Fibroblast of skin of left biceps (primary cell): ENCODE results near the gene LRRC8A.
"Not testable (repeated sequence)": the region's sequence is repeated elsewhere in the genome, so short reads cannot be mapped to it uniquely, and the experiment has no call there.

ENCODE experiments used
- DNase-seq, 2 experiments: peaks; one replicate each; pipeline ENCODE4 v3.0.0-alpha.2; 2013; ENCODE audit warnings: low read depth in 2 of 2

The LRRC8A gene

GRCh38 chr9:128870128-128870940 is 11.6 kb upstream of the LRRC8A start:
- no peak for DNase-seq

GRCh38 chr9:128870941-128871265 is 11.0 kb upstream of the LRRC8A start:
- DNase-seq: not testable (repeated sequence)

- no peak for DNase-seq
Measured at GRCh38 chr9:128877852-128878251, 4.1 kb upstream of the LRRC8A start.

GRCh38 chr9:128882677-128883603 is 1.0 kb downstream of the LRRC8A start:
- DNase-seq: no peak

- DNase-seq: no peak
Measured at GRCh38 chr9:128884164-128884563, 2.2 kb downstream of the LRRC8A start.

- no peak for DNase-seq
Measured at GRCh38 chr9:128885376-128885775, 3.4 kb downstream of the LRRC8A start.

GRCh38 chr9:128885798-128886197 is 3.9 kb downstream of the LRRC8A start:
- no peak for DNase-seq

GRCh38 chr9:128886211-128886891 is 4.4 kb downstream of the LRRC8A start:
- no peak for DNase-seq

- DNase-seq: no peak
Measured at GRCh38 chr9:128887049-128887448, 5.1 kb downstream of the LRRC8A start.

GRCh38 chr9:128887914-128888350 is 6.0 kb downstream of the LRRC8A start:
- no peak for DNase-seq

GRCh38 chr9:128891321-128892220 is 9.6 kb downstream of the LRRC8A start:
- DNase-seq: no peak

GRCh38 chr9:128892221-128892921 is 10.4 kb downstream of the LRRC8A start:
- DNase-seq: peak; percentile 20 to 23

GRCh38 chr9:128893354-128893753 is 11.4 kb downstream of the LRRC8A start:
- DNase-seq: no peak

- DNase-seq: no peak
Measured at GRCh38 chr9:128894764-128895163, 12.8 kb downstream of the LRRC8A start.

GRCh38 chr9:128895556-128895955 is 13.6 kb downstream of the LRRC8A start:
- DNase-seq: no peak

GRCh38 chr9:128898382-128898781 is 16.4 kb downstream of the LRRC8A start:
- no peak for DNase-seq

- DNase-seq: no peak
Measured at GRCh38 chr9:128898845-128899565, 17.1 kb downstream of the LRRC8A start.

GRCh38 chr9:128899566-128900322 is 17.8 kb downstream of the LRRC8A start:
- no peak for DNase-seq

- DNase-seq: no peak
Measured at GRCh38 chr9:128901379-128901778, 19.4 kb downstream of the LRRC8A start.
